Mesendoderm (in vitro differentiated cells): Measurements from ENCODE around the gene EXT2.

ENCODE experiments used
- DNase-seq: peaks from one replicate; pipeline ENCODE4 v3.0.0; 2013
- H2AK5ac ChIP-seq: 2 replicates; pipeline ENCODE4 v1.6.1; 2013; ENCODE audit warnings: low read length, inconsistent platforms
- H2BK120ac ChIP-seq: 2 replicates; pipeline ENCODE4 v1.6.1; 2013; ENCODE audit warnings: low read depth, mild to moderate bottlenecking, low read length, moderate library complexity, mixed read lengths
- H2BK15ac ChIP-seq: replicated peaks from 2 replicates; pipeline ENCODE4 v1.6.1; 2013; ENCODE audit warnings: low read depth, mild to moderate bottlenecking, moderate library complexity
- H2BK5ac ChIP-seq: 2 replicates; pipeline ENCODE4 v1.6.1; 2013; ENCODE audit warnings: low read length, inconsistent platforms
- H3K18ac ChIP-seq: 2 replicates; pipeline ENCODE4 v1.6.1; 2013; ENCODE audit warnings: mild to moderate bottlenecking, low read length, mixed read lengths
- H3K23ac ChIP-seq: one replicate; pipeline ENCODE4 v1.6.1; 2013; ENCODE audit warnings: low read length
- H3K27ac ChIP-seq: 2 replicates; pipeline ENCODE4 v1.5.1; 2013; ENCODE audit warnings: low read depth, mild to moderate bottlenecking, inconsistent platforms, low read length, moderate library complexity
- H3K27me3 ChIP-seq: 2 replicates; pipeline ENCODE4 v1.6.1; 2013; ENCODE audit warnings: low read length, control low read depth, mild to moderate bottlenecking, inconsistent platforms; ENCODE audit not compliant: insufficient read depth, poor library complexity
- H3K36me3 ChIP-seq: 2 replicates; pipeline ENCODE4 v1.6.1; 2013; ENCODE audit warnings: low read length, inconsistent platforms; ENCODE audit not compliant: control insufficient read depth, insufficient read depth
- H3K4ac ChIP-seq: one replicate; pipeline ENCODE4 v1.6.1; 2013; ENCODE audit warnings: low read depth, mild to moderate bottlenecking, low read length, moderate library complexity
- H3K4me1 ChIP-seq: 2 replicates; pipeline ENCODE4 v1.6.1; 2013; ENCODE audit warnings: low read depth, low read length, inconsistent platforms; ENCODE audit not compliant: control insufficient read depth
- H3K4me2 ChIP-seq: 2 replicates; pipeline ENCODE4 v1.6.1; 2013; ENCODE audit warnings: low read length
- H3K4me3 ChIP-seq: 2 replicates; pipeline ENCODE4 v1.5.1; 2013; ENCODE audit warnings: mild to moderate bottlenecking, low read length
- H3K56ac ChIP-seq: one replicate; pipeline ENCODE4 v1.6.1; 2013; ENCODE audit warnings: low read length
- H3K79me1 ChIP-seq: 2 replicates; pipeline ENCODE4 v1.6.1; 2013; ENCODE audit warnings: low read length, inconsistent platforms
- H3K79me2 ChIP-seq: 2 replicates; pipeline ENCODE4 v1.6.1; 2013; ENCODE audit warnings: mild to moderate bottlenecking, low read length; ENCODE audit not compliant: control insufficient read depth, insufficient read depth
- H3K9ac ChIP-seq: 2 replicates; pipeline ENCODE4 v1.6.1; 2013; ENCODE audit warnings: low read length, inconsistent platforms
- H4K5ac ChIP-seq: one replicate; pipeline ENCODE4 v1.6.1; 2013; ENCODE audit warnings: low read length
- H4K8ac ChIP-seq: one replicate; pipeline ENCODE4 v1.6.1; 2013; ENCODE audit warnings: low read depth, mild to moderate bottlenecking, control low read depth, low read length, moderate library complexity
- WGBS: extraction: QIAGEN DNeasy Blood & Tissue Kit; methylation state at CpG from one replicate; pipeline ENCODE4 v1.1.7; 2013; ENCODE audit warnings: low lambda C conversion rate, missing lambda C conversion rate; ENCODE audit not compliant: insufficient coverage; ENCODE audit errors: extremely low coverage; 5-methylcytosine and 5-hydroxymethylcytosine counted together

Gene EXT2

DNA sequence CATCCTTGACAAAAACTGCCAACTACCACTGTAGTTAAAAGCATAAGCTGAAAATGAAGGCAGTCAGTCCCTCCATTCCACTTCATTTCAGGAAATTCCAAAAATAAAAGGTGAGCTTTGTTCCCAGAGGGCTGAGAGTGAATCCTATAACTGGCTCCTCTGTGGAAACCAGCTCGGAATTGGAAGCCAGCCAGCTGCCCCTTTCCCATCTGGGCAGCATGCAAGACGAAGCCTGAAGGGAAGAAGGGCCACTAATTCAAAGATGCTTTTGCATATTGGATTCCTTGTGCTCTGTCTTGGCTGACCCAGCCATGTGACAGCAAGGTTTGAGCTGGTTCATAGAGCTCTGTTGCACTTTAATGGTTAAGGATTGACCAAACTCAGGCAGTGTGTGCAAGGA is 131.0 kb downstream of the EXT2 start:
- no CpG with 5 or more reads among the region's 2 CpGs for WGBS
- Histone ChIP-seq H3K79me1 (no peaks in the 10 kb centered on the region), H3K4me3 (no peak overlapping the region)

DNA sequence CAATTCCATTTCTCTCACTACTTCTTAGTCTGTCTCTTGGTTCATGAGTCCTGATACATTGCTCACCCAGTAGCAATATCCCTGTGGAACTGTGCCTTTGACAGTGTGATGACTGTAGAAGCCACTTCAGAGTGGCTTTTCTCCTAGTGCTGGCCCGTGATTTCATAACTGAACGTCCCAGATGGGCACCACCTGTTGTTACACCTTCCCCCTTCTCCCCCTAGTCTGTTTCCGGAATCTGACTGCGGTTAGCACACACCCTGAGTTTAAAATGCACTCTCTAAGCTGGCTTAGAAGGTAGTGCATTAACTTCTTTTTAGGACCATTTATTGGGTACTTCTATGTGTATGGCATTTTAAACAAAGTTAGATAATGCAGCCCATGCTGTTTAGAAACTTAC is 131.5 kb downstream of the EXT2 start:
- no peaks in the 10 kb centered on the region for H3K79me1 ChIP-seq
- no peak overlapping the region for H3K56ac ChIP-seq
- no peak for DNase-seq
- H2BK15ac ChIP-seq = no peak overlapping the region
- H3K4me2 ChIP-seq = no peak overlapping the region
- no peak overlapping the region for H3K4ac ChIP-seq
- H3K36me3 ChIP-seq = no peaks in the 10 kb centered on the region
- no peaks in the 10 kb centered on the region for H3K79me2 ChIP-seq
- no peak overlapping the region for H3K9ac ChIP-seq
- no peak overlapping the region for H2AK5ac ChIP-seq
- H2BK120ac ChIP-seq = no peak overlapping the region
- WGBS = no CpG with 5 or more reads among the region's 4 CpGs
- H3K27ac ChIP-seq = no peak overlapping the region
- no peak overlapping the region for H3K23ac ChIP-seq
- H2BK5ac ChIP-seq = no peak overlapping the region
- H4K8ac ChIP-seq = no peak overlapping the region
- no peaks in the 10 kb centered on the region for H3K27me3 ChIP-seq
- H3K4me3 ChIP-seq = no peak overlapping the region
- no peak overlapping the region for H3K18ac ChIP-seq
- no peaks in the 10 kb centered on the region for H3K4me1 ChIP-seq
- H4K5ac ChIP-seq = no peak overlapping the region

More for the DNA sequence above, 131.0 kb downstream of the EXT2 start:
- Histone ChIP-seq H4K5ac (no peak overlapping the region), H2BK5ac (no peak overlapping the region), H3K4ac (no peak overlapping the region), H3K56ac (no peak overlapping the region), H3K36me3 (no peaks in the 10 kb centered on the region), H3K9ac (no peak overlapping the region), H4K8ac (no peak overlapping the region), H2BK15ac (no peak overlapping the region), H2AK5ac (no peak overlapping the region), H3K4me2 (no peak overlapping the region), H3K27me3 (no peaks in the 10 kb centered on the region), H3K18ac (no peak overlapping the region), H3K79me2 (no peaks in the 10 kb centered on the region), H3K4me1 (no peaks in the 10 kb centered on the region), H3K27ac (no peak overlapping the region), H3K23ac (no peak overlapping the region), H2BK120ac (no peak overlapping the region)
- no peak for DNase-seq

DNA sequence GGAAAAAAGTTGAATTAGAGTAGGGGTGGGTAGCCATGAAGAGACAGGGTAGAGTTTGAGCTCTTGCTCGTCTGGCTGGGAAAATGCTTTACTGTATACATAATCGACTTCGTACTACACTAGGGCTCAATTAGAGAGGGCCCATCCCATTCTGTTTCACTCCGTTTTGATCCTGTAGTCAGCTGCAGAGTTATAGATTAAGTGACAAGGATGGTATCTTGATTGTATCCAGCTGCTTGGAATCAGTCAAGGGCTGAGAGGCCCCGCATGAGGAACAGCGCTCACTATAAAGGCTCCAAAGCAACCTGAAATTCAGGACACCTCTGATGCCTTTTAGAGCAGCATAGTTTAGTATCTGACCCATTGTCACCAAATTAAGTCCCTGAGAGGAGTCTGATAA is 132.9 kb downstream of the EXT2 start:
- H3K36me3 ChIP-seq = no peaks in the 10 kb centered on the region
- no peak overlapping the region for H2BK15ac ChIP-seq
- no CpG with 5 or more reads among the region's 6 CpGs for WGBS
- H3K27me3 ChIP-seq = no peaks in the 10 kb centered on the region
- H3K18ac ChIP-seq = no peak overlapping the region
- no peak overlapping the region for H4K5ac ChIP-seq
- no peak for DNase-seq
- no peak overlapping the region for H3K56ac ChIP-seq
- H3K27ac ChIP-seq = no peak overlapping the region
- H3K4me2 ChIP-seq = no peak overlapping the region
- no peaks in the 10 kb centered on the region for H3K79me2 ChIP-seq
- no peak overlapping the region for H4K8ac ChIP-seq
- H3K23ac ChIP-seq = no peak overlapping the region
- no peak overlapping the region for H2BK5ac ChIP-seq
- H2AK5ac ChIP-seq = no peak overlapping the region
- H3K4ac ChIP-seq = no peak overlapping the region
- H3K9ac ChIP-seq = no peak overlapping the region
- H3K4me3 ChIP-seq = no peak overlapping the region
- no peak overlapping the region for H2BK120ac ChIP-seq
- H3K4me1 ChIP-seq = no peaks in the 10 kb centered on the region
- no peaks in the 10 kb centered on the region for H3K79me1 ChIP-seq

DNA sequence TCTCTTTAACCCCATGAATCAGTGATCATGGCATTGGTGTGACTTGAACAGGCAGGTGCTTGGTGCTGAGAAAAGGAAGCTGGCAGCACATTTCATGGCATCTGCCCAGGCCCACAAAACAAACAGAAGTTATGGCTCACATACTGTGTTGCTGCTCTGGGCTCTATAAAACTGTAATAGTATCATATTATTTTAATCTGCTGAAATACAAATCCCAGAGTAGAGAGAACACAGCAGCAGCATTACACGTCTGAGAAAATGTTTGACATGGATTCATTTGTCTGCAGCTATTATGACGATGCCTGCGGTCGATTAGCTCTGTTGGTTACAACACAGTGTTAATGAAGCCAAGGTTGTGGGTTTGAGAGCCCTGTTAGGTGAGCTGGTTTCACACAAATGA is 133.6 kb downstream of the EXT2 start:
- Histone ChIP-seq H3K4me1 (no peaks in the 10 kb centered on the region), H2AK5ac (no peak overlapping the region), H2BK5ac (no peak overlapping the region), H3K56ac (no peak overlapping the region), H2BK120ac (no peak overlapping the region), H3K4ac (no peak overlapping the region), H3K4me2 (no peak overlapping the region), H3K9ac (no peak overlapping the region), H3K27me3 (no peaks in the 10 kb centered on the region), H3K4me3 (no peak overlapping the region), H3K79me1 (no peaks in the 10 kb centered on the region), H2BK15ac (no peak overlapping the region), H4K8ac (no peak overlapping the region), H3K36me3 (no peaks in the 10 kb centered on the region), H3K27ac (no peak overlapping the region), H3K79me2 (no peaks in the 10 kb centered on the region), H3K18ac (no peak overlapping the region), H3K23ac (no peak overlapping the region), H4K5ac (no peak overlapping the region)
- no CpG with 5 or more reads among the region's 4 CpGs for WGBS
- no peak for DNase-seq

GRCh38 chr11:44229624-44230023 is 134.1 kb downstream of the EXT2 start:
- no peaks in the 10 kb centered on the region for H3K27me3 ChIP-seq
- no peak overlapping the region for H4K5ac ChIP-seq
- H4K8ac ChIP-seq = no peak overlapping the region
- no peaks in the 10 kb centered on the region for H3K4me1 ChIP-seq
- H2BK120ac ChIP-seq = no peak overlapping the region
- no peaks in the 10 kb centered on the region for H3K36me3 ChIP-seq
- H2BK5ac ChIP-seq = no peak overlapping the region
- no peak overlapping the region for H3K23ac ChIP-seq
- no peak for DNase-seq
- no peak overlapping the region for H3K18ac ChIP-seq
- no peak overlapping the region for H3K9ac ChIP-seq
- H3K4me2 ChIP-seq = no peak overlapping the region
- no peak overlapping the region for H3K4me3 ChIP-seq
- H3K79me1 ChIP-seq = no peaks in the 10 kb centered on the region
- no peak overlapping the region for H3K4ac ChIP-seq
- no peak overlapping the region for H3K27ac ChIP-seq
- H3K79me2 ChIP-seq = no peaks in the 10 kb centered on the region
- no peak overlapping the region for H3K56ac ChIP-seq
- H2AK5ac ChIP-seq = no peak overlapping the region
- no peak overlapping the region for H2BK15ac ChIP-seq
- WGBS = no CpG with 5 or more reads among the region's 3 CpGs

- Histone ChIP-seq H3K18ac (no peak overlapping the region), H3K4ac (no peak overlapping the region), H3K79me1 (no peaks in the 10 kb centered on the region), H4K5ac (no peak overlapping the region), H3K9ac (no peak overlapping the region), H3K4me3 (no peak overlapping the region), H3K36me3 (no peaks in the 10 kb centered on the region), H3K23ac (no peak overlapping the region), H3K27ac (no peak overlapping the region), H3K4me1 (no peaks in the 10 kb centered on the region), H3K4me2 (no peak overlapping the region), H2BK5ac (no peak overlapping the region), H3K27me3 (no peaks in the 10 kb centered on the region), H3K56ac (no peak overlapping the region), H2BK15ac (no peak overlapping the region), H2AK5ac (no peak overlapping the region), H2BK120ac (no peak overlapping the region), H3K79me2 (no peaks in the 10 kb centered on the region), H4K8ac (no peak overlapping the region)
- no CpG with 5 or more reads among the region's 8 CpGs for WGBS
- no peak for DNase-seq
Observed at GRCh38 chr11:44235765-44236201, 140.3 kb downstream of the EXT2 start.
